Measurements from ENCODE around the gene TRIM69.
"Not testable (repeated sequence)": the region's sequence is repeated elsewhere in the genome, so short reads cannot be mapped to it uniquely, and the experiment has no call there.

The TRIM69 gene

GRCh38 chr15:44716983-44717602, 19.2 kb upstream of the TRIM69 start:
- DNase-seq (ENCODE audit: low spot score): no peak

- DNase-seq (ENCODE audit: low spot score): peak; percentile 7
Measured at GRCh38 chr15:44718180-44718926, 18.0 kb upstream of the TRIM69 start.

GRCh38 chr15:44718927-44719292, 17.4 kb upstream of the TRIM69 start:
- peak; percentile 7 for DNase-seq (ENCODE audit: low spot score)

- DNase-seq (ENCODE audit: low spot score): peak; percentile 80
Measured at GRCh38 chr15:44719293-44719999, 16.9 kb upstream of the TRIM69 start.

GRCh38 chr15:44720000-44720435, 16.3 kb upstream of the TRIM69 start:
- DNase-seq (ENCODE audit: low spot score): not testable (repeated sequence)

- peak; percentile 14 for DNase-seq (ENCODE audit: low spot score)
Measured at GRCh38 chr15:44720460-44721176, 15.7 kb upstream of the TRIM69 start.

- no peak for DNase-seq (ENCODE audit: low spot score)
Measured at GRCh38 chr15:44722011-44722410, 14.3 kb upstream of the TRIM69 start.

- peak; percentile 76 for DNase-seq (ENCODE audit: low spot score)
Measured at GRCh38 chr15:44726136-44726535, 10.2 kb upstream of the TRIM69 start.

GRCh38 chr15:44726568-44727484, 9.5 kb upstream of the TRIM69 start:
- DNase-seq (ENCODE audit: low spot score): peak; percentile 94

- DNase-seq (ENCODE audit: low spot score): no peak
Measured at GRCh38 chr15:44727485-44728231, 8.7 kb upstream of the TRIM69 start.

- not testable (repeated sequence) for DNase-seq (ENCODE audit: low spot score)
Measured at GRCh38 chr15:44728232-44728575, 8.1 kb upstream of the TRIM69 start.

- peak; percentile 99 for DNase-seq (ENCODE audit: low spot score)
Measured at GRCh38 chr15:44728576-44729407, 7.5 kb upstream of the TRIM69 start.

- peak; percentile 67 for DNase-seq (ENCODE audit: low spot score)
Measured at GRCh38 chr15:44729408-44730127, 6.8 kb upstream of the TRIM69 start.

GRCh38 chr15:44734839-44735481, 1.4 kb upstream of the TRIM69 start:
- DNase-seq (ENCODE audit: low spot score): no peak

GRCh38 chr15:44735482-44736180, 697 bp upstream of the TRIM69 start:
- DNase-seq (ENCODE audit: low spot score): no peak

- DNase-seq (ENCODE audit: low spot score): peak; percentile 75
Measured at GRCh38 chr15:44738340-44738984, 2.1 kb downstream of the TRIM69 start.

- not testable (repeated sequence) for DNase-seq (ENCODE audit: low spot score)
Measured at GRCh38 chr15:44739222-44739847, 3.0 kb downstream of the TRIM69 start.

Data from NAMALWA (cell line).